GM10847 (cell line): ENCODE results near the gene SMTNL2.

Source experiments
- POLR2A ChIP-seq: IDR thresholded peaks from 2 replicates; pipeline ENCODE4 v1.6.1; 2011; ENCODE audit not compliant: insufficient read length; ENCODE audit errors: extremely low read depth

Gene SMTNL2

DNA sequence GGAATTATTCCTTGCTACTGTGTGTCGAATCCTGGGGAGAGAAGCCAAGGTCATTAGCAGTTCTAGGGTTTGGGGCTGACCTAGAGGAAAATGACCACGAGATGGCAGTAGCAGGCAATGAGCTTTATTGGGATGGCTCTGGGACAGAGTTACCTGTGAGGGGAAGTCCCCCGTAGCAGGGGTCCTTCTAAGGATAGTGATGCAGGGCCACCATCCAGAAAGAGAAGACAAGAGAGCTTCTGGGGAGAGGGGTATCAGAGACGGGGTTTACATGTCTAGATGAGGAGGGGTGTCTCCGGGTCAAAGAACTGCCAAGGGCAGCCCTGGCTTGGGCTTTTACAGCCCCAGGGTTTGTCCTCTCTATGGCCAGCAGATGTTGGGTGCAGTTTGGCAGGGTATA, 17.5 kb upstream of the SMTNL2 start:
- no peak for TF ChIP-seq POLR2A

DNA sequence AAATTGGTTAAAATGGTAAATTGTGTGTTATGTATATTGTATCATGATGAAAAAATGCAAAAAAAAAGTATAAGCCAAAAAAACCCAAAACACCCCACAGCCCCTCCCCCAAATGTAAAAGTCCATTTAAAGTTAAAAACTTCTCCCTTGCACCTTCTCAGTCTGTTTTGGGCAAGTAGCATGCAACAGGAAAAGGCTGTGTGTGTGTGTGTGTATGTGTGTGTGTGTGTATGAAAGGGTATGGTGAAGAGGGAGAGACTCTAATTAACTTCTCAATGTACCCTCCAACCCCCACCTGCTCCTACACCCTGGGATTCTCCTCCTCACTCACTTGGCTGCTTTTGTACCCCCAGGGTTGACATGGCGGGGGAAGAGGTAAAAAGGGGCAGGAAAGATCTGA, 14.7 kb upstream of the SMTNL2 start:
- TF ChIP-seq POLR2A, result no peak

DNA sequence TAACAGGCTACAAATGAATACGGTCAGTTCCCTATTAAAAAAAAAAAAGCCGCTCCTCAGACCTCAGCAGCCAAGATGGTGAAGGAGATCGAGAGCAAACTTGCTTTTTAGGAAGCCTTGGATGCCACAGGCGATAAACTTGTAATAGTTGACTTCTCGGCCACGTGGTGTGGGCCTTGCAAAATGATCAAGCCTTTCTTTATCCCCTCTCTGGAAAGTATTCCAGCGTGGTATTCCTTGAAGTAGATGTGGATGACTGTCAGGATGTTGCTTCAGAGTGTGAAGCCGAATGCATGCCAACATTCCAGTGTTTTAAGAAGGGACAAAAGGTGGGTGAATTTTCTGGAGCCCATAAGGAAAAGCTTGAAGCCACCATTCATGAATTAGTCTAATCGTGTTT, 12.2 kb upstream of the SMTNL2 start:
- no peak for TF ChIP-seq POLR2A

GRCh38 chr17:4573115-4573514, 11.2 kb upstream of the SMTNL2 start:
- TF ChIP-seq POLR2A, result no peak

- TF ChIP-seq POLR2A, result no peak
Measured at GRCh38 chr17:4573669-4574068, 10.7 kb upstream of the SMTNL2 start.

DNA sequence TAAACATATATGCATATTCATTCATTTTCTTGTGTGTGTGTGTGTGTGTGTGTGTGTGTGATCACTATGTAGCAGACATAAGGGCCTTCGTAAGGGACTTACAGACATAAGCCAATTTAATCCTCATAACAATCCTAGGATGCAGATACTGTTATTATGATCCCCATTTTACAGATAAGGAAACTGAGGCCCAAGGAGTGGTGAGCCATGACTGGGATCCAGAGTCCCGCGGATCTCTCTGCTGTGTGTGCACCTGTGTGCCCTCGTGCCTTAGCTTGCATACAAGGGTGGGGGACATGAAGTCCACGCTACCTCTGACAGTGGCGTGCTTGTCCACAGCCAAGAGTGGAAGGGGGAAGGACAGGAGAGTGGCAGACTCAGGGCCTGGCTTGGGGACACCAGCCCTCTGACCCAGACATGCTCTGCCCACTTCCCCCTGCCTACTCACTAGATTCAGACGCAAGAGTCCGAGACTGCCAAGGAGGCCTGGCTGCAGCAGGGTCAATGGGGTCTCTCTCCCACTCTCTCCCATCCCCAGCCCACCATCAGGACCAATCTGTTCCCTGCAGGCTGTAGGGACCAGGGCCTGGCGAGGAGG, 9.8 kb upstream of the SMTNL2 start:
- no peak for TF ChIP-seq POLR2A

- TF ChIP-seq POLR2A, result no peak
Measured at GRCh38 chr17:4576161-4576558, 8.2 kb upstream of the SMTNL2 start.

DNA sequence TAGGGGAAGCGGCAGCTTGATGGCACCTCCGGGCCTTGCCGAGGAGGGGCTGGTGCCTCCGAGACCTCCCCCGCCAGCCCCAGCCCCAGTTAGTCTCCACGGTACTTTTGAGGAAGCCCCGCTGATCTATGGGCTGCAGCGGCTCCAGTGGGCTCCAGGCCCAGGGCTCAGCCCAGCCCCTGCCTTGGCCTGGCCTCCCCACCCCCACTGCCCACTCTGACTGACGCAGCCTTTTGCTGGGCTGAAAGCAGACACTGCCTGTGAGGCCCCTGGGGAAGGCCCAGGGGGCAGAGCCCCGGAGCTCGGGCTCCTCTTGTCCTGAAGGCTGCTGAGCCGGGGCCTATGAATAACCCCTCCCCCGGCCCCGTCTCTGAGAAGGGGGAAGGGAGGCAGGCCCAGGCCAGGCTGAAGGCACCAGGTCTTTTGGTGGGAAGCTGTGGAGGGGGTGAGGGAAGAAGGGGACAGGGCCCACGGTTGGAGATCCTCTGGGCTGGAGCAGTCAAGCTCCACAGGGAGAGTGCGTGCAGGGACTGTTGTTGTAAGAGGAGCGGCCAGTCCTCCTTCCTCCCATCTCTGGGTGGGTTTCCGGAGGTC, 7.5 kb upstream of the SMTNL2 start:
- no peak for TF ChIP-seq POLR2A

DNA sequence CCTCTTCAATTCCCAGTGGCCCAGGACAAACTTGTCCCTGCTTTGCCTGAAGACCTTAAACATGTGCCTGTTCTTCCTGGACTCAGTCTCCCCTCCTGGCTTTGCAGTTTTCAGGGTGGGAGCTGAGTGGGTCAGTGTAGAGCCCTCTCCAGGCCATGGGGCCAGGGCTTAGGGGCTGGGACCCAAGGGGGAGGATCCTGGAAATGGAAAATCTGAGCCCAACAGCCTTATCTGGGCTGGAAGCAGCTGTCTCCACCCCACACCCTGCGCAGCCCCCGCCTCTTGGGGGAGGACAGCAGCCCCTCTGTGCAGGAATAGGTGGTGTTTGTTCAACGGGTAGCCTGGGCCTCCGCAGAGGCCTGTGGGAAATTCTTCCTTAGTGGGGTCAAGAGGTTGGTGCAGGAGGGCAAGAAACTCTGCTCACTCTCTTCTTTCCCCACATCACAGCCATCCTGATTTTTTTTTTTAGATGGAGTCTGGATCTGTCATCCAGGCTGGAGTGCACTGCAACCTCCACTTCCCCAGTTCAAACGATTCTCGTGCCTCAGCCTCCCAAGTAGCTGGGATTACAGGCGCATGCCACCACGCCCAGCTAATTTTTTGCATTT, 6.8 kb upstream of the SMTNL2 start:
- no peak for TF ChIP-seq POLR2A

- no peak for TF ChIP-seq POLR2A
Measured at GRCh38 chr17:4579678-4580077, 4.7 kb upstream of the SMTNL2 start.

DNA sequence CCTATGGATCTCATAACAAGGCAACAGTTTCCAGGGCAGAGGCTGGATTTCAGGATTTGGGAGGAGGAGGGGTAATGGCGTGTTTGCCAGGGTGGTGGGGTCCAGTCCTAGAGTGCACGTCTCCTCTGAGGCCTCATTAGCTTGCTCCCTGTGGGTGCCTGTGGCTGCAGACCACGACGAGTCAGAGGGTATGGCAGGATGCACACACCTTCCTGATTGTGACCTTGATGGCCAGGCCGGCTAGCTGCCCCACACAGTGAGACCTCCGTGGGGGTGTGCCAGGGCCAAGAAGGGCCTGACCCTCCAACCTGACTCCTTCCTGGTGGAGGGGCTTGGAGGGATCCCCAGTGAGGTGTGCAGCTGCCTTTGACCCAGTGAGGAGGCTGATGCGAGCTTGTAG, 4.0 kb upstream of the SMTNL2 start:
- no peak for TF ChIP-seq POLR2A

DNA sequence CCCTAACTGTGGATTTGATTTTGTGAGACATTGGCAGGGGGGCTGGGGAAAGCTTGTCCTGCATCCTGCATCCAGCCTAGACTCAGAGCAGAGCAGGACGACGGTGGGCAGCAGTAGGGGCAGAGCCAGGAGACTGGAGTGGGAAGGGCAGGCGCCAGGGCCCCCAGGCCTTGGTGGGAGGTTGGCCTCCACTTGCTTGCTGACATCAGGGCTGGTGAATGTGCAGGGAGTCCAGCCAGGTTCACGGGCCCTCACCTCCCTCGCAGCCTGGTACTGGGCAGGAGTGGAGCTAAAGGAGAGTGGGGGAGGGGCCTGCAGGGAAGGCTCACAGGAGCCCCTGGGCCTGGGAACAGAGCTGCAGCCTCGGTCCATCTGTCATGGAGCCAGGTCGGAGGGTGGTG, 2.2 kb upstream of the SMTNL2 start:
- no peak for TF ChIP-seq POLR2A

DNA sequence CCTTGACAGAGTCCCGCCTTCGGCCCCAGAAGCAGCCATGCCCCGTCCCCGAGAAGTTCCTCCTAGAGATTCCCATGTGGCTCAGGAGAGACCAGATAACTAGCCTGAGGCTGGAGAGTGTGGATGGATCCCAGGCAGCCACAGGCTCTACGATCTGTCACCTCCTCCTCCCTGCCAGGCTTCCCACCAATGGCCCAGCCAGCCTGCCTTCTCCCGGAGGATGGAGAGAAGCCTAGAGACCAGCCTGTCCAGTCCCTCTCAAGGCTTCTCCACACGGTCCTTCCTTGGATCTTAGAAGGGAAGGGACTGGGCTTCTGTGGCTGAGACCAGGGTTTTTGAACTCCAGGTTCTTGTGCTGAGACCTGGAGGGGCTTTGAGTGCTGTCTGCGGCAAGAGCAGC, 1.6 kb upstream of the SMTNL2 start:
- TF ChIP-seq POLR2A, result no peak

DNA sequence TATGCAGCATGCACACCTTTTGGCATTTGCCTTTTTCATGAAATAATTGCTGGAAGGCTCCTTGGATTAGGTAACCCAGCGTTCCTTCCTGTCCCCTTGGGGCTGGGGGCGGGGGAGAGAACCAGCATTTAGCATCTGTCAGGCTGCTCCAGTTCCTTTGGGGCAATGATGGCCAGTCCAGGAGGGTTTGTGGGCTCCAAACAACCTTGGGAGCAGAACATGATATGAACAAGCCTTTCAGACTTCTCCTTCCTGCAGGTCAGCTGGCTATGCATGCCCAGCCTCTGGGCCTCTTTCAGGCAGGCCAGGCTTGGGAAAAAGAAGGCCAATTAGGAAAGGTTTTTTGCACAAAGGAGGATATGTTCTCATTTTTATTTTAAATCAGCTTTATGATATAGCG, 1.1 kb upstream of the SMTNL2 start:
- no peak for TF ChIP-seq POLR2A

GRCh38 chr17:4583782-4584100, 588 bp upstream of the SMTNL2 start:
- no peak for TF ChIP-seq POLR2A

DNA sequence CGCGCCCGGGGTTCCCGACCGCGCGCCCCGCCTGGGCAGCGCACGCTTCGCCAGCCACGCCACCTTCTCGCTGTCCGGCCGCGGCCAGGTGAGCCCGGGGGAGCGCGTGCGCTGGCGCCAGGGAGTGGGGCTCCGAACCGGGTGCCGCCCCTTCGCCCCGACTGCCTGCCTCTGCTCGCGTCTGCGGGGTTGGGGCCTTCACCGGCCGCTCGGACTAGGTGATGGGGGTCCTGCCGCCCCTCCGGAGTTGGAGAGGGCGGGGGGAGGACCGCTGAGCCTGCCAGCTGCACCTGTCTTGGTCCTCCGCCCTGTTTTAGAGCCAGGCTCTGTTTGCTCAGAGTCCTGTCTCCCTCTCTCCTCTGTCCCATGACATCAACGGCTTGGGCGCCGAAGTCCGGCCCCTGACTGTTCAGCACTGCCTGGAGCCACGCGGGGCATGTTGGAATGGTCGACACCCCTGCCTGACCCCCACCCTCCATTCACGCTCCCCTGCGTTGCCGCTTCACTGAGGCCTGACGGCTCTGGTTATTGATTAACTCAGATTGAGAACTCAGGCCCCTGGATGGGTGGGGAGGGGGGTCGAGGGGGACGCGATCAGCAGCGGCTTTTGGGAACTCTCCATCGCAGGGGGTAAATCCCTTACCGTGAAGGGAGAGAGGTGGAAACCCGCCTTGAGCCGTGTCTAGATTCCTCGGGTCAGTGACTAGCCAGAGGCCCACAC, 748 bp downstream of the SMTNL2 start:
- TF ChIP-seq POLR2A, result no peak

DNA sequence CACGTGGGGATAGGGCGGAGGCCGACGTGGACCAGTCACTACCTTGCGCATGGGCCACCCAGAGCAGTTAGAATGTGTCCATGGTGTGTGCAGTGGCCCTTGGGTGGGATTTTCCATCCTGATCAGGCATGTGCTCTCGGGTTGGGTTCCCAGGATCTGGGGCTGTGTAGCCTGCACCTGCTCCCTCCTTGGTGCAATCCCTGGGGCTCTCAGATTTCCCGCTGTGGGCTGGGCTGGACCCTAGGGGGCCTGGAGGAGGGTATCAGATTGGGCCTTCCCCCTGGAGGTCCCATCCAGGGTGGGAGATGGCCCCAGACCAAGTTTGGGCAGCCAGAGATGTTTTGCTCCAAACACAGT, 1.3 kb downstream of the SMTNL2 start:
- no peak for TF ChIP-seq POLR2A

DNA sequence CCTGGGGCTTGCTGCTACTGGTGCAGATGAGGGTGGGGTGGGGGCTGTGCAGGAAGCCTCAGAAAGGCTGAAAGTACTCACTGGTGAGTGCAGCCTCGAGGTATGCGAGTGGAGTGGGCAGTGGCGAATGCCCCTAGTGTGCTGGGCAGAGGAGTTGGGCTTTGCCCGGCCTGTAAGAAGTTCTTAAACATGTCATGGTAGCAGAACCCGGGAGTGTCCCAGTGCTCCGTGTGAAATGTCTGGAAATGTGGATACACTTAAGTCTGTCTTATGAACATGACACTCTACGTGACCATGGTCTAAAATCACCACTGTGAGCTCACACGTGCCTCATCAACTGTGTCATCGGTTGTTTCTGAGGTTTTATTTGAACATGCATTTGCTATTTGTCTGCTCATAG, 1.7 kb downstream of the SMTNL2 start:
- no peak for TF ChIP-seq POLR2A
